SK-MEL-5 (cell line): ENCODE data around the gene PTPRR. TPM values are rescaled to one million over a fixed set of nuclear protein-coding genes. Genes with fewer than 3 reads are reported as not detected.
"Not testable (repeated sequence)": the region's sequence is repeated elsewhere in the genome, so short reads cannot be mapped to it uniquely, and the experiment has no call there.

Experiments
- DNase-seq: peaks from one replicate; pipeline ENCODE4 v3.0.0-alpha.2; 2016; ENCODE audit warnings: low read depth, low spot score
- in situ Hi-C: cut with HindIII; loops from 2 replicates; pipeline ENCODE4 v1.10.0; 2016; ENCODE audit warnings: low sequenced_read_pairs, high pct_unique_total_duplicates, low pct_unique_long_range_greater_than_20kb
- total RNA-seq: library from RNA; depleted of rRNA; stranded (reverse); fragments of >200 nt; shearing (Covaris generic); gene quantifications from 2 replicates; pipeline ENCODE4 v1.2.3, GENCODE V29; 2014

The PTPRR gene
- total RNA-seq, 1 experiment from 2014 or later: 3.9 TPM

GRCh38 chr12:70741256-70741655 lies 179.3 kb downstream of the PTPRR start:
- in situ Hi-C loops: no loop called here
- no peak for DNase-seq

GRCh38 chr12:70739756-70740155 lies 180.8 kb downstream of the PTPRR start:
- DNase-seq: no peak
- in situ Hi-C loops: no loop called here

- no peak for DNase-seq
- in situ Hi-C loops: no loop called here
Observed at GRCh38 chr12:70736351-70737133, 184.0 kb downstream of the PTPRR start.

- in situ Hi-C loops, DNase-seq: not testable (repeated sequence)
Observed at GRCh38 chr12:70735197-70735596, 185.3 kb downstream of the PTPRR start.

- peak; percentile 90 for DNase-seq
- in situ Hi-C loops: no loop called here
Observed at GRCh38 chr12:70733385-70733784, 187.2 kb downstream of the PTPRR start.

- in situ Hi-C loops: no loop called here
- no peak for DNase-seq
Observed at GRCh38 chr12:70732287-70732686, 188.3 kb downstream of the PTPRR start.

- in situ Hi-C loops: no loop called here
- no peak for DNase-seq
Observed at GRCh38 chr12:70730675-70731180, 189.8 kb downstream of the PTPRR start.

GRCh38 chr12:70724444-70724843 lies 196.1 kb downstream of the PTPRR start:
- in situ Hi-C loops: no loop called here
- peak; percentile 59 for DNase-seq

GRCh38 chr12:70722584-70723343 lies 197.8 kb downstream of the PTPRR start:
- no peak for DNase-seq
- in situ Hi-C loops: no loop called here

- in situ Hi-C loops: no loop called here
- no peak for DNase-seq
Observed at GRCh38 chr12:70721656-70722357, 198.7 kb downstream of the PTPRR start.

- in situ Hi-C loops: no loop called here
- DNase-seq: no peak
Observed at GRCh38 chr12:70721216-70721615, 199.3 kb downstream of the PTPRR start.

GRCh38 chr12:70719672-70720420 lies 200.7 kb downstream of the PTPRR start:
- peak; percentile 54 for DNase-seq
- in situ Hi-C loops: no loop called here

- DNase-seq: no peak
- in situ Hi-C loops: no loop called here
Observed at GRCh38 chr12:70719071-70719470, 201.5 kb downstream of the PTPRR start.

- DNase-seq: no peak
- in situ Hi-C loops: no loop called here
Observed at GRCh38 chr12:70711831-70712230, 208.7 kb downstream of the PTPRR start.

- in situ Hi-C loops: no loop called here
- no peak for DNase-seq
Observed at GRCh38 chr12:70709022-70709421, 211.5 kb downstream of the PTPRR start.

GRCh38 chr12:70706611-70707010 lies 213.9 kb downstream of the PTPRR start:
- in situ Hi-C loops: no loop called here

GRCh38 chr12:70698345-70698744 lies 222.2 kb downstream of the PTPRR start:
- DNase-seq: no peak
- in situ Hi-C loops: no loop called here

More at GRCh38 chr12:70706611-70707010, 213.9 kb downstream of the PTPRR start:
- DNase-seq: no peak
